ENCODE measurements around the gene CRLF2.
A peak's percentile ranks its signal among the peaks of the same experiment; 100 is the strongest.
"Not testable (repeated sequence)": the region's sequence is repeated elsewhere in the genome, so short reads cannot be mapped to it uniquely, and the experiment has no call there.

Gene CRLF2, protein sequence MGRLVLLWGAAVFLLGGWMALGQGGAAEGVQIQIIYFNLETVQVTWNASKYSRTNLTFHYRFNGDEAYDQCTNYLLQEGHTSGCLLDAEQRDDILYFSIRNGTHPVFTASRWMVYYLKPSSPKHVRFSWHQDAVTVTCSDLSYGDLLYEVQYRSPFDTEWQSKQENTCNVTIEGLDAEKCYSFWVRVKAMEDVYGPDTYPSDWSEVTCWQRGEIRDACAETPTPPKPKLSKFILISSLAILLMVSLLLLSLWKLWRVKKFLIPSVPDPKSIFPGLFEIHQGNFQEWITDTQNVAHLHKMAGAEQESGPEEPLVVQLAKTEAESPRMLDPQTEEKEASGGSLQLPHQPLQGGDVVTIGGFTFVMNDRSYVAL

DNA sequence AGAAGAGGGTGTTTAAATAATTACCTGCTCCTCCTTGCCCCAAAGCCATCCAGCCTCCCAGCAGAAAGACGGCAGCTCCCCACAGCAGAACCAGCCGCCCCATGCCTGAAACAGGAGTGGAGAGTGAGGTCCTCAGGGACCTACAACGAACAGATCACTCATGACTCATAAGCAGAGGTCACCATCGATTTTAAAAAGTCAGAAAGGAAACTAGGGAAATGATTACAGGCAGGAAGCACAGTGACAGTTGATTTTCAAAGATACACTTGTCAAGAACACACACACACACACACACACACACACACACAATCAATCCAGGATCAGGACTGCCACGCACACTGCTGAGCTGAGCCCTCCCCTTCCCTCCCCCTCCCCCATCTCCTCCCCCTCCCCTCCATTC is at the start of gene CRLF2:
Gene CRLF2 (minus strand): TSS at position 118 of the 400 bp plus-strand sequence. CDS start 15 bp downstream, at position 103.
- Histone ChIP-seq H3K9ac (ENCODE audit: low read length) (no peak within 1 kb of the TSS), H3K4me1 (ENCODE audit: control insufficient read depth, insufficient read depth, low read length) (peaks cover 3% of the 10 kb centered on the region), H3K27me3 (replicated peaks; ENCODE audit: control insufficient read depth, insufficient read depth, low read length) (no peaks in the 10 kb centered on the region), H3K4me3 (ENCODE audit: low read length) (no peak within 1 kb of the TSS), H3K36me3 (ENCODE audit: control insufficient read depth, insufficient read depth, low read length, severe bottlenecking) (no peaks in the 10 kb centered on the region), H3K9me3 (ENCODE audit: control insufficient read depth, low read length) (no peaks in the 10 kb centered on the region)
- peak; percentile 25 for DNase-seq (ENCODE audit: low read depth)

DNA sequence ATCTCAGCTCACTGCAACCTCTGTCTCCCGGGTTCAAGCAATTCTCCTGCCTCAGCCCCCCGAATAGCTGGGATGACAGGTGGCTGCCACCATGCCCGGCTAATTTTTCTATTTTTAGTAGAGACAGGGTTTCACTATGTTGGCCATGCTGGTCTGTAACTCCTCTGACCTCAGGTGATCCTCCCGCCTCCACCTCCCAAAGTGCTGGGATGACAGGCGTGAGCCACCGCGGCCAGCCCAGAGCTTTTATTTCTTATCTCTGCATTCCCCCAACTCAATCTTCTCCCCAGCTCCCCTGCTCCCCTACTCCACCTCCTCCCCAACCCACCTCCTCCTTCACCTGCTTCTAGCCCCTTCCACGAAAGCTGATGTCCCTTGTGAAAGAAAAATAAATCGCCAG is 49.3 kb upstream of the CRLF2 start:
- H3K9me3 ChIP-seq (ENCODE audit: control insufficient read depth, low read length); H3K36me3 ChIP-seq (ENCODE audit: control insufficient read depth, insufficient read depth, low read length, severe bottlenecking); H3K9ac ChIP-seq (ENCODE audit: low read length); H3K4me3 ChIP-seq (ENCODE audit: low read length); H3K4me1 ChIP-seq (ENCODE audit: control insufficient read depth, insufficient read depth, low read length); DNase-seq (ENCODE audit: low read depth); H3K27me3 ChIP-seq (replicated peaks; ENCODE audit: control insufficient read depth, insufficient read depth, low read length): not testable (repeated sequence)

DNA sequence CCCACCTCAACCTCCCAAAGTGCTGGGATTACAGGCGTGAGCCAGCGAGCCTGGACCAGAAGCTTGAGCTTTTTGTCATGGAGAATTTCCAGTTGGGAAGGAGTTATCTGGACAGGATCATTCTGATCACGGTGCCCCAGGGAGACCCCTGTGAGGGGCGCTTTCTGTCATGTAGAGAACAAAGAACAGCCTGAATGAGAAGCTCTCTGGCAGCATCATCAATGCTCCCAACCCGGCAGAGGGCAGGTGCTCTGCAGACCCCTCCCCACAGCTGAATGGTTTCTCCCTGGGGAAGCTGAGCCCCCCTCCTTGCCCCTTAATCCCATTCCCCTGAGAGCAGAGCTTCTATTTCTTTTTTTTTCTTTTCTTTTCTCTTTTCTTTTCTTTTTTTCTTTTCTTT is 48.8 kb upstream of the CRLF2 start:
- Histone ChIP-seq H3K9ac (ENCODE audit: low read length) (no peak overlapping the region), H3K4me1 (ENCODE audit: control insufficient read depth, insufficient read depth, low read length) (no peaks in the 10 kb centered on the region), H3K4me3 (ENCODE audit: low read length) (no peak overlapping the region), H3K9me3 (ENCODE audit: control insufficient read depth, low read length) (no peaks in the 10 kb centered on the region), H3K27me3 (replicated peaks; ENCODE audit: control insufficient read depth, insufficient read depth, low read length) (no peaks in the 10 kb centered on the region), H3K36me3 (ENCODE audit: control insufficient read depth, insufficient read depth, low read length, severe bottlenecking) (no peaks in the 10 kb centered on the region)
- DNase-seq (ENCODE audit: low read depth) = no peak

DNA sequence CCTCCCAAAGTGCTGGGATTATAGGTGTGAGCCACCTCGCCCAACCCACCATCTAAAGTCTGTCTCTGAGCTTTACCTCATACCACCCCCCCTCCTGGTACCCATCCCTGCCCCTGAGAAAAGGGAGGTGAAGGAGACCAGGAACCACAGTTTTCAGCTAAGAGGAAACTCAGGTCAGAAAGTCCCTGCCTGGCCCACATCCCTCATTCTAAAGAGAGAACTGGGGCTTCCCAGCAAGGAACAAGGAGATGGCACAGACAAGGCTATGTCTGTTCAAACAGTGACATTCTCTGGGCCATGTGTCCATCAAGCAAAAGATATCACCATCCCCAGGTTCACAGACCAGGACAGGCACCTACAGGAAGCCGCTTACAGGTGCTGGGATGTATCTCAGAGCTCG is 40.4 kb upstream of the CRLF2 start:
- peaks cover 14% of the 10 kb centered on the region for H3K9me3 ChIP-seq (ENCODE audit: control insufficient read depth, low read length)
- DNase-seq (ENCODE audit: low read depth) = no peak
- H3K36me3 ChIP-seq (ENCODE audit: control insufficient read depth, insufficient read depth, low read length, severe bottlenecking) = no peaks in the 10 kb centered on the region
- H3K27me3 ChIP-seq (replicated peaks; ENCODE audit: control insufficient read depth, insufficient read depth, low read length) = peaks cover 2% of the 10 kb centered on the region
- H3K9ac ChIP-seq (ENCODE audit: low read length) = no peak overlapping the region
- no peak overlapping the region for H3K4me3 ChIP-seq (ENCODE audit: low read length)
- H3K4me1 ChIP-seq (ENCODE audit: control insufficient read depth, insufficient read depth, low read length) = peaks cover 8% of the 10 kb centered on the region

DNA sequence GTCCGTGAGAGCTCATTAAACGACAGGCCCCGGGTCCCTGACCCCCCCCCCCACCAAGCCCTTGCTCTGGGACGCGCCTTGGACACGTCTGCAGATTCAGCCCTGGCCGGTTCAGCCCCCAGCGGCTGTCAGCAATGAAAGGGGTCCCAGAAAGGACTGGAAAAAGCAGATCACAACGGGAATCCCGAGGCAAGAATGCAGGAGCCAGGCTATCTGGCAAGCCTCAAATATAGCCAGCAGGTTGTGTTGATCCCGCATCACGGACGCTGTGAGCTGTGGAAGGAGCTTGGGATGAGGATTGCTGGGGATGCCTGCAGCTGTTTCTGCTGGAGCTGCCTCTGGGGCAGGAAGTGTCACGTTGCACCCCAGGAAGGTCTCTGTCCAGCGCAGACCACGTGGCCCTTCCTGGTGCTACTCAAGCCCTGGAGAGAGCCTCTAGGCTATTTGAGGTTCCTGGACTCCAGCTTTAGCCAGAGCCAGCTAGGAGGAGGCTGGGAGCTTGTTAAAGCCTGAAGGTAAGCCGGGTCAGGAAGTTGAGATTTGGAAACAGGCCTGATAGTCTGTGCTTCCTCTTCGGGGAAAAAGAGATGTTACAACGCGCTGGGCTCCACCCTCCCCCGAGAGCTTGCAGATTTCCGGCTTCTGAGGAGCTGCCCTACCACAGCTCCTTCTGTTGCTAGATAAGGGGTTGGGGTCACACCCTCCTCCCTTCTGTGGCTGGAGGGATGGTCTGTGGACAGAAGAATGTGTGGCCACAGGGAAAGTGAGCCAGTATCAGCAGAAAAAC is 36.8 kb upstream of the CRLF2 start:
- Histone ChIP-seq H3K4me3 (ENCODE audit: low read length) (peak overlapping the region; percentile 1), H3K27me3 (replicated peaks; ENCODE audit: control insufficient read depth, insufficient read depth, low read length) (peaks cover 2% of the 10 kb centered on the region), H3K9me3 (ENCODE audit: control insufficient read depth, low read length) (peaks cover 14% of the 10 kb centered on the region), H3K36me3 (ENCODE audit: control insufficient read depth, insufficient read depth, low read length, severe bottlenecking) (no peaks in the 10 kb centered on the region), H3K4me1 (ENCODE audit: control insufficient read depth, insufficient read depth, low read length) (peaks cover 8% of the 10 kb centered on the region), H3K9ac (ENCODE audit: low read length) (no peak overlapping the region)
- DNase-seq (ENCODE audit: low read depth) = peak; percentile 40

DNA sequence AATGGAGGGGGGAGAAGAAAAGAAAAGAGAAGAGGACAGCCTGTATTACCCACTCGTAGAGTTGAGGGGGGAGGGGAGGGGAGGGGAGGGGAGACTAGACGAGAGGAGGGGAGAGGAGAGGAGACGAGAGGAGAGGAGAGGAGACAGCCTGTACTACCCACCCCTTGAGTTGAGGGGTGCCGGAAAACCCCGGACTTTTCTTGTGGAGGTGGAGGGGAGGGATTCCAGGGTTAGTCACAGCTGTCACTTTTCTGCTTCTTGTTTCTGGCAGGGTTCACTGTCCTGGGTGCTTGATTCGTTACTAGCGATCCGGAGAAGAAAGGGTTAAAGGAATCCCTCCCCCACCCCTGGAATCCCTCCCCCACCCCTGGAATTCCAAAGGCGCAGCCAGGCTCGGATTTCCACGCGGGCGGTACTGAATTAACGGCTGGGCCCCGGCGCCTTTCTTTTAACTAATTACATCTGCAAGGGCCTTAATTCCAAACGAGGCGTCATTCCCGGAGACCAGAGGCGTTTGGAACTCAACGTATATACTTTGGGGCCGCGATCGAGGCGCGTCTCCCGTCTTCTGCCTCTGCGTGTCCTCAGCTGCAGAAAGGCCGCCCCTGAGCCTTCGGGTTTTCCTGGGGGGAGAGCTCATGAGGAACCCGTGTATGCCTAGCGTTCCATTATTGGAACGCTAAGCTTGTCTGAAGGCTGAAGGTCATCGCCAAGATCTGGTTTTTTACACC is 36.0 kb upstream of the CRLF2 start:
- H3K9ac ChIP-seq (ENCODE audit: low read length) = no peak overlapping the region
- no peaks in the 10 kb centered on the region for H3K36me3 ChIP-seq (ENCODE audit: control insufficient read depth, insufficient read depth, low read length, severe bottlenecking)
- peaks cover 8% of the 10 kb centered on the region for H3K9me3 ChIP-seq (ENCODE audit: control insufficient read depth, low read length)
- peaks cover 8% of the 10 kb centered on the region for H3K4me1 ChIP-seq (ENCODE audit: control insufficient read depth, insufficient read depth, low read length)
- no peak overlapping the region for H3K4me3 ChIP-seq (ENCODE audit: low read length)
- peaks cover 6% of the 10 kb centered on the region for H3K27me3 ChIP-seq (replicated peaks; ENCODE audit: control insufficient read depth, insufficient read depth, low read length)
- peak; percentile 18 for DNase-seq (ENCODE audit: low read depth)

DNA sequence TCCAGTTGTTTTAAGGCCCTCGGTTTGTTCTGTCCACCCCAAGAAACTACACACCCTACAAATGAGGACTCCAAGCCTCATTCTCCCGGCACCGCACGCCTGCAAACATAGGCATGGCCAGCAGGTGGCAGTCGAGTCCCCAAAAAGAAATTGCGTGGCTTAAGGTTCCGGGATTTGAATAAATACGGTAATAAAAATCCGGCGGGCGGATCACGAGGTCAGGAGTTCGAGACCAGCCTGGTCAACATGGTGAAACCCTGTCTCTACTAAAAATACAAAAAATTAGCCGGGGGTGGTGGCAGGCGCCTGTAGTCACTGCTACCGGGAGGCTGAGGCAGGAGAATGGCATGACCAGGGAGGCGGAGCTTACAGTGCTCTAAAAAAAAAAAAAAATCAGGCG is 34.4 kb upstream of the CRLF2 start:
- DNase-seq (ENCODE audit: low read depth) = peak; percentile 72
- Histone ChIP-seq H3K9me3 (ENCODE audit: control insufficient read depth, low read length) (no peaks in the 10 kb centered on the region), H3K9ac (ENCODE audit: low read length) (no peak overlapping the region), H3K4me1 (ENCODE audit: control insufficient read depth, insufficient read depth, low read length) (peaks cover 8% of the 10 kb centered on the region), H3K27me3 (replicated peaks; ENCODE audit: control insufficient read depth, insufficient read depth, low read length) (peaks cover 6% of the 10 kb centered on the region), H3K4me3 (ENCODE audit: low read length) (no peak overlapping the region), H3K36me3 (ENCODE audit: control insufficient read depth, insufficient read depth, low read length, severe bottlenecking) (no peaks in the 10 kb centered on the region)

DNA sequence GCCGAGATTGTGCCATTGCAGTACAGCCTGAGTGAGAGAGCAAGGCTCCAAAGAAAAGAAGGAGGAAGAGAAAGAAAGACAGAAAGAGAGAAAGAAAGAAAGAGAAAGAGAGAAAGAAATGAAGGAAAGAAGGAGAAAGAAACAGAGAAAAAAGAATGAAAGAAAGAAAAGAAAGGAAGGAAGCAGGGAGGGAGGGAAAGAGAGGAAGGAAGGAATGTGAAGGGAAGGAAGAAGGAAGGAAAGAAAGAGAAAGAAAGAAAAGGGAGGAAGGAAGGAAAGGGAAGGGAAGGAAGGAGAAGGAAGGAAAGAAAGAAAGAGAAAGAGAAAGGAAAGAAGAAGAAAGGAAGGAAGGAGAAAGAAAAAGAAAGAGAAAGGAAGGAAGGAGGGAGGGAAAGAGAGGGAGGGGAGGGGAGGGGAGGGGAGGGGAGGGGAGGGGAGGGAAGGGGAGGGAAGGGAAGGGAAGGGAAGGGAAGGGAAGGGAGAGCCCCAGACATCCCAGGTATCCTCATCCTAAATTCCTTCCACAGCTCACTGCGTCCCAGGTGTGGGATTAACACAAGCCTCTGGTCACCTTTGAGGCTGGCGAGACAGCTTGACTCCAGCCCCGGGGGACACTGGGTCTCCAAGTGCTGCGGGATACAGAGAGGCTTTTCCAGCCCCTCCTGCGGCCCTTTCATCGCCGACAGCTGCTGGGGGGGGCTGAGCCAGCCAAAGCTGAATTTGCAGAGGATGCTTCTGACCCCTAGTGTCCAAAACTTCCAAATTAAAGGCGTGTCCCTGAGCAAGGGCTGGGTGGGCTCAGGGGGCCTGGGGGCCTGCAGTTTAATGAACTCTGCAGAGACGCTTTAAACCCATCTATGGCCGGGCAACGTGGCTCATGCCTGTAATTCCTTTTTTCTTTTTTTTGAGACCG is 32.0 kb upstream of the CRLF2 start:
- no peaks in the 10 kb centered on the region for H3K9me3 ChIP-seq (ENCODE audit: control insufficient read depth, low read length)
- H3K36me3 ChIP-seq (ENCODE audit: control insufficient read depth, insufficient read depth, low read length, severe bottlenecking) = no peaks in the 10 kb centered on the region
- H3K9ac ChIP-seq (ENCODE audit: low read length) = no peak overlapping the region
- H3K4me3 ChIP-seq (ENCODE audit: low read length) = no peak overlapping the region
- peaks cover 7% of the 10 kb centered on the region for H3K4me1 ChIP-seq (ENCODE audit: control insufficient read depth, insufficient read depth, low read length)
- H3K27me3 ChIP-seq (replicated peaks; ENCODE audit: control insufficient read depth, insufficient read depth, low read length) = peaks cover 4% of the 10 kb centered on the region
- no peak for DNase-seq (ENCODE audit: low read depth)

DNA sequence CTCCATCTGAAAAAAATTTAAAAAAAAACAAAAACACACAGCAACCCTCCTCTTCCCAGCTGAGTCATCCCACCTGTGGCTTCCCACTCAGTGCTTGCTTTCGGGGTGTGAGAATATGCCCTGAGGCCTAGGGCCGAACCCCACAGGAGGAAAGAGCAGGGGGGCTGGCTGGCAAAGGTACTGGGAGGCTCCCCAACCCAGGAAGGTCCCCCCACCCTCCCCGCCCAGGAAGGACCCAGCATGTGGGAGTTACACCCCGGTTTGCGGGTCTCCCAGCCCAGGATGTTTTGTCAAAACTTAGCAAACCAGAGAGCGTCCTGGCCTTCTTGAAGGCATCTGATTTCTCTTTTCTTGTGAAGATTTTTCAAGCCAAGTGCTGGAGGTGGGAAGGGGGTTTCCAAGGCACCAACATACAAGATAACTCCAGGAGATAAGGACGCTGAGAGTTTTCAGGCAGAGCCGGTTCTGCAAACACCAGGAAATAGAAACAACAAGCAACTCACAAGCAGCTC is 30.5 kb upstream of the CRLF2 start:
- peak; percentile 4 for DNase-seq (ENCODE audit: low read depth)

DNA sequence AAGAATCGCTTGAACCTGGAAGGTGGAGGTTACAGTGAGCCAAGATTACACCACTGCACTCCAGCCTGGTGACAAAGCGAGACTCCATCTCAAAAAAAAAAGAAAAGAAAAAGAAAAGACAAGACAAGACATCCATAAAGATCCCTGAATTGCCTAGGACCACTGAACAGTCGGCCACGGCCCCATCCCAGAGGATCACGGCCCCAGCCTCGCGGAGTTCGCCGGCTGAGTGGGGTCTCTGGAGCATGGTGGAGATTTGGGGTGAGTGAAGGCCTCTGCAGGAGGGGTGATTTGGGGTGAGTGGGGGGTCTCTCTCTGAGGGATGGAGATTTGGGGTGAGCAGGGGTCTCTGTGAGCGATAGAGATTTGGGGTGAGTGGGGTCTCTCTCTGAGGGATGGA is 28.1 kb upstream of the CRLF2 start:
- not testable (repeated sequence) for H3K36me3 ChIP-seq (ENCODE audit: control insufficient read depth, insufficient read depth, low read length, severe bottlenecking); H3K4me3 ChIP-seq (ENCODE audit: low read length); H3K4me1 ChIP-seq (ENCODE audit: control insufficient read depth, insufficient read depth, low read length); H3K9me3 ChIP-seq (ENCODE audit: control insufficient read depth, low read length); H3K9ac ChIP-seq (ENCODE audit: low read length); DNase-seq (ENCODE audit: low read depth); H3K27me3 ChIP-seq (replicated peaks; ENCODE audit: control insufficient read depth, insufficient read depth, low read length)

More for the DNA sequence above, 30.5 kb upstream of the CRLF2 start:
- Histone ChIP-seq H3K36me3 (ENCODE audit: control insufficient read depth, insufficient read depth, low read length, severe bottlenecking) (no peaks in the 10 kb centered on the region), H3K9ac (ENCODE audit: low read length) (no peak overlapping the region), H3K4me3 (ENCODE audit: low read length) (no peak overlapping the region), H3K27me3 (replicated peaks; ENCODE audit: control insufficient read depth, insufficient read depth, low read length) (peaks cover 4% of the 10 kb centered on the region), H3K9me3 (ENCODE audit: control insufficient read depth, low read length) (no peaks in the 10 kb centered on the region), H3K4me1 (ENCODE audit: control insufficient read depth, insufficient read depth, low read length) (no peaks in the 10 kb centered on the region)
